Activated CD8-positive, alpha-beta memory T cell treated with anti-CD3 and anti-CD28 coated beads for 36 hours (primary cell): ENCODE results near the gene DPEP1. TPM values are rescaled to one million over a fixed set of nuclear protein-coding genes. Genes with fewer than 3 reads are reported as not detected.
"Not testable (repeated sequence)": the region's sequence is repeated elsewhere in the genome, so short reads cannot be mapped to it uniquely, and the experiment has no call there.

Experiments
- CTCF ChIA-PET: fragments of 350-600 bp; sonication (Branson Sonifier 250); formaldehyde crosslinking; loops from one replicate; lab custom pipeline; 2021; ENCODE audit warnings: antibody characterized with exemption; lab: Charles Lee
- POLR2A ChIA-PET: fragments of 350-600 bp; sonication (Branson Sonifier 250); formaldehyde crosslinking; loops from one replicate; lab custom pipeline; 2021; ENCODE audit warnings: antibody characterized with exemption; lab: Charles Lee
- total RNA-seq, 2 experiments: library from RNA; stranded (reverse); gene quantifications; one replicate each; pipeline ENCODE4 v1.2.3, GENCODE V29; 2021

The DPEP1 gene
- total RNA-seq: not detected

- ChIA-PET CTCF (interaction anchor here (0.6 kb wide), 1 partner anchor 176 kb away, joined by 3 read pairs; no protein-coding TSS in a partner anchor), POLR2A (no interaction called here)
Observed at GRCh38 chr16:89613231-89613953, at the start of gene DPEP1. Gene DPEP1, plus strand, starts transcription at chr16:89613642. Its CDS starts 16,769 bp downstream, at chr16:89630411.

DNA sequence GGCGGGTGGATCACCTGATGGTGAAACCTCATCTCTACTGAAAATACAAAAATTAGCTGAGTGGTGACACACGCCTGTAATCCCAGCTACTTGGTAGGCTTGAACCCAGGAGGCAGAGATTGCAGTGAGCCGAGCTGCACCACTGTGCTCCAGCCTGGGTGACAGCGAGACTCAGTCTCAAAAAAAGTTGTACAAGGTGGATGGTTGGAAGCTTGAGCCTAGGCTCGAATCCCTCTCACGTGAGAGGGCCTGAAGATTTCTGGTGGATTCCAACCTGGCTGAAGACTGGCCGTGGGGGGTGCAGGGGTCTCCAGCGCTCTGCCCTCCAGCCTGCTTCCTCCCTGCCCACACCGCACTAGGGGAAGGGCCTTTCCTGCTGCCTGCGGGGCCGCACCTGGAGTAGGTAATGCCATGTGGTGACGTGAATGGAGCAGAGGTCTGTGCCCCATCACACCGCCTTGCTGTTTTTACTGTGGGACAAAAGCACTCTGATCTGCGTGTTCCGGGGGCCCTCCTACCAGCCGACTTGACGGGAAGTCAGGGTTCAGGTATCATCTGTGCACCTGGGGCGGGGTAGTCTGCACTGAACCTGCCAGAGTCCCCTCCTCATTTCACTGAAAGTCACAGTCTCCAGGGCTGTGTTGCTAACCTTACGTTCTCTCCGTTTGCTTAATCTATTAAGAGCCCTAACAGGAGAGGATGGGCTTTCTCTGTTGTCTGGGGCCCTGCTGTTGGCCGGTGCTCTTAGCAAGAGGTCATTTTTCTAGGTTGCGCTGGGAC, 48.8 kb upstream of the DPEP1 start:
- ChIA-PET POLR2A (interaction anchor here (0.6 kb wide), 1 partner anchor 88 kb away, joined by 3 read pairs; no protein-coding TSS in a partner anchor), CTCF (interaction anchor here (1.2 kb wide), 3 partner anchors 9 to 102 kb away, joined by 3 to 5 read pairs (median 3); partner anchors contain the start of gene CPNE7)

DNA sequence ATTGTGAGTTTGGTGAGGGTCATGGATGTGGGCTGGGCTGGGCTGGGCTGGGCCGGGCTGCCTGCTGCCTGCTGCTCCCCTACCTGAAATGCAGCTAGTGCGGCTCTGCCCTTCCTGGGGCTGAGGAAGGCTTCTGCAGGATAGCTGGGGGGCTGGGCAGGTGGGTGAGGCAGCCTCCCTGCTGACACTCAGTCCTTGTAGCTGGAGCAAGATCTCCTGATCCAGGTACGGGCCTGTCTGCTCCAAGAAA, 48.3 kb upstream of the DPEP1 start:
- POLR2A ChIA-PET: no interaction called here
- CTCF ChIA-PET: interaction anchor here (0.6 to 1.2 kb wide), 2 partner anchors 9 to 88 kb away, joined by 3 read pairs; no protein-coding TSS in a partner anchor

GRCh38 chr16:89565506-89566372, 47.7 kb upstream of the DPEP1 start:
- ChIA-PET CTCF (interaction anchor here (0.6 to 1.2 kb wide), 5 partner anchors 10 to 698 kb away, joined by 3 to 4 read pairs (median 3); no protein-coding TSS in a partner anchor), POLR2A (no interaction called here)

DNA sequence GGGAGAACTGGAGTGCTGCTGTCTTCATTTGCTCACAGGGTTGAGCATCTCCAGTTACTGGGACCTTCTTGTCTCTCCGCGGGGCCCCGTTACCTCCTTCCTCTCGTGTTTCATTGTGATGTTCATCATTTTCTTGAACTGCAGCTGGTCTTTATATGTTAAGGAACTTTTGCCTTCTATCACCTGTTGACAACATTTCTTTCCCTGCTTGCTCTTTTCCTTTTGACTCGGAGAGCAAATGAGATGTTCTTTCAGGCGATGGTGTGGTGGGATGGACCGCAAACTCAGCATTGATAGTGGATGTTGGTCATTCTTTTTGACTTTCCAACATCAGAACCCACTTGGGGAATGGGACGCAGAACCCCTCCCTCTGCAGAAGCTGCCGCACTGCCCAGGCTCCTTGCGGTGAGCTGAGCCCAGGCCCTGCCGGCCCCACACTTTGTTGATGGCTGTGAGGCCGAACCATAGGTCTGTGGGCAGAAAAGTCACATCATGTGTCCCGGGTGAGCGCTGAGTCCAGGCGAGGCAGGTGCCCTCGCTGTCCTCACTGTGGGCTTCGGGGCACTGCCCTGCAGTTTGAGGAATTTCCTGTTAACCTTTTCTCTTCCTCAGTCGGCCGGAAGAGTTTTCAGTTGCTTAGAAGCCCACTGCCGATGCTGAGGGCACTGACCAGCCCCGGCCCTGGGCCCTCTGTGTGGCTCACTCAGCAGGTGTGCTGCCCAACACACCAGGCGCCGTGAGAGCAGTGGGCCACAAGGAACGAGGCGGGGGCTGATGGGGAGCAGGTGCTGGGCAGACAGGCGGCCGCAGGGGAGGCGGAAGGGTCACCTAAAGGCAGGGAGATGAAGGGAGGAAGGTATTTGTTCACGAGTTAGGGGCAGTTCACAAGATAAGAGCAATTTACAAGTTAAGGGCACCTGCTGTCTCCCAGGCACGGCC, 45.5 kb upstream of the DPEP1 start:
- ChIA-PET POLR2A (no interaction called here), CTCF (interaction anchor here (0.8 to 0.9 kb wide), 2 partner anchors 8 to 119 kb away, joined by 3 read pairs; partner anchors contain the start of genes CDK10 and CPNE7)

DNA sequence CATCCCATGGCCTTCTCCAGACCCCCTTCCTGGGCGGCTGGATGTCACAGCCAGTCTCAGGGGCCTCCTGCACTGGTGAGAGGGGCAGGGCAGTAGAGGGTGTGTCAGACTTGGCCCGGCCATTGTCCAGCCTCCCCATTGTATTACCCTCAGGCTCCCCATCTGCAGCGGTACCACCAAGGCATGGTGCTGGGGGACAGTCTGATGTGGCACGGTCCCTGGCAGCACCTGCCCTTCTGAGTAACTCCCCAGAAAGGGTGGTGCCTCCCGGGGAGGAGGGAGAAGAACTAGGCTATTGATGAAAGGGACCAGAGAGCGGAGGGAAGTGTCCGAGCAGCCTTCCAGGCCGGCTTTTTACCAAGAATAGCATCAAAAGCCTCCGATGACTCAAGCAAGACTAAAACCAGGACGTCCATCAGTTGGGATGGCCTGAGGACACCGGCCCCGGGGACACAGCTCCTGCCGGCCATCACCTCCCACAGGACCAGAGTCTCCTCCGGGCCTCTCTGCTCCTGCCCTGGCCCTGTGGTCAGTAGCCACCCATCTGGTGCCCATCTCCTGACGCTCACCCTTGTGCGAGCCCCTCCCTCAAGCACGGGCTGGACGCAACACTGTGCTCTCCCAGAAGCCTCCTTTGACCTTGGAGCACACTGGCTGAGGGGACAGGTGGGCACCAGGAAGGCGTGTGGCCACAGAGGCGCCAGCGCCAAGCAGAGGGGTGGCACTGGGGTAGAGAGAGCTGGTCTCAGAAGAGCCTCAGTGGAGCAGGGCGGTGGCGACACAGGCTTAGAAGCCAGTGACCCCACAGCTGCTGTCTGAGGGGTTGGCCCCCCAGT, 43.7 kb upstream of the DPEP1 start:
- ChIA-PET CTCF (no interaction called here), POLR2A (interaction anchor here (0.6 kb wide), 1 partner anchor 1000 kb away, joined by 3 read pairs; the partner anchor contains the start of gene ZC3H18)

- POLR2A ChIA-PET: interaction anchor here (0.6 kb wide), 1 partner anchor 1000 kb away, joined by 3 read pairs; the partner anchor contains the start of gene ZC3H18
- CTCF ChIA-PET: no interaction called here
Observed at GRCh38 chr16:89570342-89570923, 43.0 kb upstream of the DPEP1 start.

DNA sequence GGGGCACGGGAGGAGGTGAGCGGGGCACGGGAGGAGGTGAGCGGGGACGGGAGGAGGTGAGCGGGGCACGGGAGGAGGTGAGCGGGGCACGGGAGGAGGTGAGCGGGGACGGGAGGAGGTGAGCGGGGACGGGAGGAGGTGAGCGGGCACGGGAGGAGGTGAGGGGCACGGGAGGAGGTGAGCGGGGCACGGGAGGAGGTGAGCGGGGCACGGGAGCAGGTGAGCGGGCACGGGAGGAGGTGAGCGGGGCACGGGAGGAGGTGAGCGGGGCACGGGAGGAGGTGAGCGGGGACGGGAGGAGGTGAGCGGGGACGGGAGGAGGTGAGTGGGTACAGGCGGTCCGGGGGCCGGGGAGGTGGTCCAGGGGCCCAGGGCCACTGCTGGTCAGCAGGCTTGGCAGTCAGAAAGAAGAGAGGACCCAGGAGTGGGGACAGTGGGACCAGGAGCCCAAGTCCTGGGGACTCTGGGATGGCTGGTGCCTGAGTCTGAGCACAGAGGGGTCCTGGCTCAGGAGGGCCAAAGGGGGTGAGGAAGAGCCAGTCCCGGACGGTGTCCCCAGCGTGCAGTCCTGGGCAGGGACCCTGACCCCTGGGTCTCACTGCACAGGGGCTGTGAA, 42.4 kb upstream of the DPEP1 start:
- POLR2A ChIA-PET, CTCF ChIA-PET: not testable (repeated sequence)

- POLR2A ChIA-PET: no interaction called here
Observed at GRCh38 chr16:89571636-89572035, 41.8 kb upstream of the DPEP1 start.

DNA sequence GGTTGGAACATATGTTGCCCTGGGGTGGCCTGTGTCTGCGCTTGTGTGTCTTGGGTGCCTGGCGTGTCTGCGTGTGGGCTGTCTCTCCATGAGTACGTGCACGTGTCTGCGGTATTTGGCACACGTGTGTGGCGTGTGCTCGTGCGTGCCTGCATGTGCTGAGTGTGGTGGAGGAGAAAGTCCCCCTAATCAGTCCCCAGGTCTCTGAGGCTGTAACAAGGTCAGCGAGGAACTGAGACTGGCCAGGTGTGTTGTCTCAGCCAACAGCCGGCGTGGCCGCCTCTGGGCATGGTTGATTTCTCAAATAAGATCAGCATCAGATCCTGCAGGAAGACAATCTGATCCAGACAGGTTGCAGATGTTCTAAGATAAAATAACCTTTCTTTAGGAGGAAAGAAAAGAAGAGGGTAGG, 41.4 kb upstream of the DPEP1 start:
- CTCF ChIA-PET: no interaction called here
- POLR2A ChIA-PET: no interaction called here

More at GRCh38 chr16:89571636-89572035, 41.8 kb upstream of the DPEP1 start:
- CTCF ChIA-PET: no interaction called here

DNA sequence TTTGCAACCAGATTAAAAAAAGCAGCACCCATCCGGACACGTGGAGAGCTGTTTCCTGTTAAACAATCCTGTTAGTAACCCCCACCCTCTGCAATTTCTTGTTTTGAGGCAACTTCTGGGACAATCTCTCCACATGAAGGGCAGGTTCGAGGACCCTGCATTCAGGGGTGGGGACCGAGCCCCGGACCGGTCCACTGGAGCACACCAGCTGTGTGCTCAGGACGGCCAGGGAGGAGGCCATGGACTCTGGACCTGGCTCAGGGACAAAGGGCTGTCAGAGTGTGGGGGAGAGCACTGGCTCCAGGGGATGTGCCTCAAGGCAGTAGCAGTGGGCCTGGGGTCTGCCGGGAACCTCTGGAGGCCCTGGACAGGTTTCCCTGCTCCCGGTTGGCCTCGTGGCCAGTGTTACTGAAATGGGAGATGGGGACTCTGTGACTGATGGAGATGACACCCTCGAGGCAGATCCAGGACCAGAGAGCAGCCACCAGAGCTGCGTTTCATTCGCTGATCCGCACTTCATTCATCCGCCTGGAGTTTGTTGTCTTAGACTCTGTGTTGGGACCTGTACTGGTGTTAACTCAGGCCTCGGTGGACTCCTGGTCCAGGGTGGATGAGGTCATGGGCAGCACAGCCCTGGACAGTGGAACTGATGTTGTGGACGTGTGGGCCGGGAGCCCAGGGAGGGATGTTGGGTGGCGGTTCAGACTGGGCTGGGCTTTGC, 40.8 kb upstream of the DPEP1 start:
- CTCF ChIA-PET: no interaction called here
- POLR2A ChIA-PET: no interaction called here

GRCh38 chr16:89573826-89574680, 39.4 kb upstream of the DPEP1 start:
- POLR2A ChIA-PET: no interaction called here

GRCh38 chr16:89574681-89575246, 38.7 kb upstream of the DPEP1 start:
- ChIA-PET POLR2A (no interaction called here), CTCF (interaction anchor here (0.6 to 1.8 kb wide), 5 partner anchors 11 to 125 kb away, joined by 3 to 5 read pairs (median 5); no protein-coding TSS in a partner anchor)

More at GRCh38 chr16:89573826-89574680, 39.4 kb upstream of the DPEP1 start:
- CTCF ChIA-PET: interaction anchor here (0.9 kb wide), 1 partner anchor 24 kb away, joined by 3 read pairs; no protein-coding TSS in a partner anchor
